Transverse colon (tissue), 4 donors: ENCODE measurements around the gene CHST1. TPM values are rescaled to one million over a fixed set of nuclear protein-coding genes. Genes with fewer than 3 reads are reported as not detected.

Experiments
- DNase-seq: peaks from one replicate; pipeline ENCODE4 v3.0.0-alpha.2; 2019
- H3K27ac ChIP-seq, 4 donors: fragments of 200-600 bp; sonication (generic); 2 replicates each; pipeline ENCODE4 v1.5.1; 2016 to 2018; ENCODE audit warnings: inconsistent platforms in 4 of 4
- H3K27me3 ChIP-seq: fragments of 200-600 bp; sonication (generic); 2 replicates; pipeline ENCODE4 v1.5.1; 2017; ENCODE audit warnings: inconsistent platforms
- H3K36me3 ChIP-seq, 4 donors: fragments of 200-600 bp; sonication (generic); 2 replicates each; pipeline ENCODE4 v1.5.1; 2017 to 2019; ENCODE audit warnings: inconsistent platforms in 4 of 4
- H3K4me1 ChIP-seq, 4 donors: fragments of 200-600 bp; sonication (generic); 2 replicates each; pipeline ENCODE4 v1.5.1; 2017 to 2020; ENCODE audit warnings: inconsistent platforms in 4 of 4
- H3K4me3 ChIP-seq, 4 donors: fragments of 200-600 bp; sonication (generic); 1 replicate in 1 of 4; 2 replicates in 3 of 4; pipeline versions ENCODE4 v1.5.1 to v1.6.1; 2017 to 2019; ENCODE audit warnings: inconsistent platforms in 4 of 4
- H3K9me3 ChIP-seq, 2 donors: fragments of 200-600 bp; sonication (generic); 2 replicates each; pipeline ENCODE4 v1.5.1; 2017 to 2019; ENCODE audit warnings: inconsistent platforms in 2 of 2
- EP300 ChIP-seq: sonication (generic); formaldehyde crosslinking; IDR thresholded peaks from one replicate; pipeline ENCODE4 v1.6.1; 2017; ENCODE audit warnings: antibody characterized with exemption, low read depth
- POLR2A ChIP-seq: fragments of 450-650 bp; IDR thresholded peaks from one replicate; pipeline ENCODE4 v1.6.1; 2016; ENCODE audit warnings: antibody characterized with exemption, mild to moderate bottlenecking, moderate library complexity
- POLR2AphosphoS5 ChIP-seq, 3 donors: sonication (generic); formaldehyde crosslinking; IDR thresholded peaks; one replicate each; pipeline ENCODE4 v1.6.1; 2016; ENCODE audit warnings: antibody characterized with exemption in 3 of 3
- WGBS, 2 donors: methylation state at CpG; one replicate each; pipeline ENCODE4 v1.1.5; 2018; ENCODE audit warnings: low coverage in 1 of 2; 5-methylcytosine and 5-hydroxymethylcytosine counted together
- in situ Hi-C, 4 donors: fragments of 200-750 bp; cut with MboI; loops; one replicate each; pipeline versions ENCODE4 v1.15.0 to v1.15.1; 2017; ENCODE audit warnings: low sequenced_read_pairs in 3 of 4, low pct_ligation_motif_present in 1 of 4, low pct_unique_long_range_greater_than_20kb in 1 of 4
- intact Hi-C: fragments of 100-400 bp; cut with DNase I; formaldehyde crosslinking; loops from one replicate; pipeline ENCODE4 v1.15.1; 2023; ENCODE audit warnings: low total_unique reads
- total RNA-seq, 4 donors: library from RNA; depleted of rRNA; stranded (reverse); fragments of >200 nt; gene quantifications; one replicate each; pipeline ENCODE4 v1.1.0, GENCODE V29; 2016
- TF ChIP-seq, protein P1 (sequence below), 5 experiments: fragments of 200-600 bp in 3 of 5; fragments of 450-650 bp in 2 of 5; sonication (generic) in 3 of 5; IDR thresholded peaks; 1 replicate in 2 of 5; 2 replicates in 3 of 5; pipeline ENCODE4 v1.5.1; 2016 to 2017; ENCODE audit warnings: antibody characterized with exemption in 5 of 5, inconsistent platforms in 3 of 5, mild to moderate bottlenecking in 2 of 5, moderate library complexity in 1 of 5

CHST1 gene
- total RNA-seq, 4 donors from 2014 or later = 0.27 to 1.9 (median 0.76) TPM

DNA sequence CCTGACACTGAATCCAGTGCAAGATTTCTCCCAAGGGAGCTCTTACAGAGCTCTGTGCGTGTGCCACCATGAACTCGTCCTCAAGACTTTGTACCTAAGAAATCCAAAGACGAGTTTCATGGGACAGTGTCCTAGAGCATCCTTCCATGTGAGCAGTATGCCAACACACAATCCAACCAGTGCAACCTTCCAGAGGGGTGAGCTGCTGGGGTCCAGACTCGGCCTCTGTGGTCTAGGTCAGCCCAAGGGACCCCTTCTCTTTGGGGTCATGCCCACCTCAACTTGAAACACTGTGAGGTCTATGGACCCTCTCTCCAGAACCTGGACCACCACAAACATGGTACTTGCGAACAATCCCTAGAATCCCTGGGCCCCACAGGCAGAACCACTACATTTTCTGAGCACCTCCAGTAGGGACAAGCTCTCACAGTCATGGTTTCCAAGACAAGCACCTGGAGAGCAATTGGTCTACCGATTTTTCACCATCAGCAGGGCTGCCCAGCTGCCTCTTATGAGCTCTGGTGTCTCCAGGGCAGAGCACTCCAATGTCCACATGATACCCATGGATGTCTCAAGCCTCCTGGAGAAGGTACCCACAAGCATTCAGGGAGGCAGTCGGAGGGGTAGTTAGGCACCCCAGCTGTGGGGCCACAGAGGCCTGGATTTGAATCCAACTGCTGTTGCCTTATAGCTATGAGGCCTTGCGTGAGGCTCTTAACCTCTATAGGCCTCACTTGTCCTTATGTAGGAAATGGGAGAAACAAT, 7.7 kb downstream of the CHST1 start:
- Histone ChIP-seq H3K27ac (peak overlapping the region in 3 of 4 donors; percentile 14 to 53 (median 27)), H3K4me1 (no peaks in the 10 kb centered on the region), H3K36me3 (no peaks in the 10 kb centered on the region), H3K9me3 (no peaks in the 10 kb centered on the region), H3K27me3 (peaks cover 59% of the 10 kb centered on the region), H3K4me3 (no peak overlapping the region)
- in situ Hi-C loops = loop anchor here in 2 of 4 donors (25.0 kb wide), 1 partner anchor 295 kb away; no protein-coding TSS in a partner anchor
- intact Hi-C loops = loop anchor here (10.0 kb wide), 1 partner anchor 283 kb away; no protein-coding TSS in a partner anchor
- WGBS, 2 donors = 60 to 88% methylated on average over 1 to 8 of the region's 8 CpGs
- TF ChIP-seq EP300 (no peak), POLR2A (no peak), POLR2AphosphoS5 (IDR thresholded peaks at IDR 0.05) (no peak)
- TF ChIP-seq, protein P1, sequence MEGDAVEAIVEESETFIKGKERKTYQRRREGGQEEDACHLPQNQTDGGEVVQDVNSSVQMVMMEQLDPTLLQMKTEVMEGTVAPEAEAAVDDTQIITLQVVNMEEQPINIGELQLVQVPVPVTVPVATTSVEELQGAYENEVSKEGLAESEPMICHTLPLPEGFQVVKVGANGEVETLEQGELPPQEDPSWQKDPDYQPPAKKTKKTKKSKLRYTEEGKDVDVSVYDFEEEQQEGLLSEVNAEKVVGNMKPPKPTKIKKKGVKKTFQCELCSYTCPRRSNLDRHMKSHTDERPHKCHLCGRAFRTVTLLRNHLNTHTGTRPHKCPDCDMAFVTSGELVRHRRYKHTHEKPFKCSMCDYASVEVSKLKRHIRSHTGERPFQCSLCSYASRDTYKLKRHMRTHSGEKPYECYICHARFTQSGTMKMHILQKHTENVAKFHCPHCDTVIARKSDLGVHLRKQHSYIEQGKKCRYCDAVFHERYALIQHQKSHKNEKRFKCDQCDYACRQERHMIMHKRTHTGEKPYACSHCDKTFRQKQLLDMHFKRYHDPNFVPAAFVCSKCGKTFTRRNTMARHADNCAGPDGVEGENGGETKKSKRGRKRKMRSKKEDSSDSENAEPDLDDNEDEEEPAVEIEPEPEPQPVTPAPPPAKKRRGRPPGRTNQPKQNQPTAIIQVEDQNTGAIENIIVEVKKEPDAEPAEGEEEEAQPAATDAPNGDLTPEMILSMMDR (IDR thresholded peaks at IDR 0.05) = no peak
- DNase-seq = no peak

GRCh38 chr11:45655831-45656230, 9.6 kb downstream of the CHST1 start:
- intact Hi-C loops (loop anchor here (10.0 kb wide), 1 partner anchor 281 kb away; no protein-coding TSS in a partner anchor), in situ Hi-C loops (loop anchor here in 2 of 4 donors (25.0 kb wide), 1 partner anchor 294 kb away; no protein-coding TSS in a partner anchor)
- no peak for DNase-seq
- 84% methylated on average over 6 of the region's 6 CpGs; no CpG with 5 or more reads in 1 of the 2 donors for WGBS, 2 donors
- H3K4me3 ChIP-seq = no peak overlapping the region
- H3K9me3 ChIP-seq = no peaks in the 10 kb centered on the region
- TF ChIP-seq EP300 (no peak), POLR2AphosphoS5 (IDR thresholded peaks at IDR 0.05) (no peak), POLR2A (no peak)
- TF ChIP-seq, protein P1 (IDR thresholded peaks at IDR 0.05) = no peak
- no peak overlapping the region for H3K27ac ChIP-seq
- H3K36me3 ChIP-seq = no peaks in the 10 kb centered on the region
- no peaks in the 10 kb centered on the region for H3K4me1 ChIP-seq
- H3K27me3 ChIP-seq = peaks cover 41% of the 10 kb centered on the region

DNA sequence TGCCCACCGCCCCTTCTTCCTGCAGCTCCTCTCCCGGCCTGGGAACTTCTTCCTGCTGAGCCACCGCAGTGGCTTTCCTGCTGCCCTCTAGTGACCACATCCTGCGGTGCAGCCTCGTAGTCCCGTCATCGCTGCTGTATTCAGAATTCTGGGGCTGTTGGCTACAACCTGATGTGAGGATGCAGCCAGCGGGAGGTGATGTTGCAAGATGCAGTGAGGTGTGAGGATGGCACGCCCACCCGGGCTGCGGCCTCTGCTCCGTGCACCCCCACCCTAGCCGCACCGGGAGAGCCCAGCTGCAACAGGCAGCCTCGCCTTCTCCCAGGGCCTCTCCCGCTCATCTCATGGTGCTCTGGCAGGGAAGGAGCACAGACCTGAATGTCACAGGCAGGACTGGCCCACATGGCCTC, 10.1 kb downstream of the CHST1 start:
- in situ Hi-C loops (loop anchor here in 2 of 4 donors (25.0 kb wide), 1 partner anchor 293 kb away; no protein-coding TSS in a partner anchor), intact Hi-C loops (loop anchor here (10.0 kb wide), 1 partner anchor 281 kb away; no protein-coding TSS in a partner anchor)
- DNase-seq = peak; percentile 65

GRCh38 chr11:45655012-45655283, 10.5 kb downstream of the CHST1 start:
- TF ChIP-seq POLR2AphosphoS5 (IDR thresholded peaks at IDR 0.05) (no peak), EP300 (no peak), POLR2A (no peak)
- TF ChIP-seq, protein P1 (IDR thresholded peaks at IDR 0.05) = no peak
- H3K4me1 ChIP-seq = no peaks in the 10 kb centered on the region
- intact Hi-C loops = loop anchor here (10.0 kb wide), 1 partner anchor 280 kb away; no protein-coding TSS in a partner anchor
- DNase-seq = no peak
- no peaks in the 10 kb centered on the region for H3K36me3 ChIP-seq
- no peak overlapping the region for H3K27ac ChIP-seq
- in situ Hi-C loops = loop anchor here in 2 of 4 donors (25.0 kb wide), 1 partner anchor 293 kb away; no protein-coding TSS in a partner anchor
- 47% methylated on average over 2 of the region's 2 CpGs; no CpG with 5 or more reads in 1 of the 2 donors for WGBS, 2 donors
- H3K9me3 ChIP-seq = no peaks in the 10 kb centered on the region
- H3K27me3 ChIP-seq = peaks cover 32% of the 10 kb centered on the region
- H3K4me3 ChIP-seq = no peak overlapping the region

More for the DNA sequence above, 10.1 kb downstream of the CHST1 start:
- Histone ChIP-seq H3K36me3 (no peaks in the 10 kb centered on the region), H3K27ac (no peak overlapping the region), H3K4me1 (no peaks in the 10 kb centered on the region), H3K4me3 (no peak overlapping the region), H3K27me3 (peaks cover 36% of the 10 kb centered on the region), H3K9me3 (no peaks in the 10 kb centered on the region)
- WGBS, 2 donors = 11% methylated on average over 16 of the region's 16 CpGs; no CpG with 5 or more reads in 1 of the 2 donors
- TF ChIP-seq, protein P1 (IDR thresholded peaks at IDR 0.05) = peak; percentile 71 to 88 (median 85)
- no peak for TF ChIP-seq EP300
